ENCODE measurements around the gene NRXN3. TPM values are rescaled to one million over a fixed set of nuclear protein-coding genes. Genes with fewer than 3 reads are reported as not detected.

Gene NRXN3
- total RNA-seq, 1 experiment from 2014 or later = 1.1 TPM

DNA sequence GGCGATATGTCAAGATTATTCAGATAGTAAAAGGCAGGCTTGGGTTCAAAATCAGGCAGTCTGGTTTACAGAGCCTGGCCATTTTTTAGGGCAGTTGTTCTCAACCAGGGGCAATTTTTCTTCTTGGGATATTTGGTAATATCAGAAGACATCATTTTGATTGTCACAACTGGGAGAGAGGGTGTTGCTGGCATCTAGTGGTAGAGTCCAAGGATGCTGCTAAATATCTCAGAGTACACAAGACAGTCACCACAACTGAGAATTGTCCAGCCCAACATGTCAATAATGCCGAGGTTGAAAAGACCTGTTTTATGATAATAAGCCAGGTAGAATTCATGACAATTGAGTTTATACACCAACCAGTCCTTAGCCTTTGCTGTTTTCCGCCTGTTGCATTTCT lies 733.9 kb downstream of the NRXN3 start:
- no peak for DNase-seq (ENCODE audit: low read depth)

- DNase-seq (ENCODE audit: low read depth) = no peak
Measured at GRCh38 chr14:78917462-78917861, 747.3 kb downstream of the NRXN3 start.

DNA sequence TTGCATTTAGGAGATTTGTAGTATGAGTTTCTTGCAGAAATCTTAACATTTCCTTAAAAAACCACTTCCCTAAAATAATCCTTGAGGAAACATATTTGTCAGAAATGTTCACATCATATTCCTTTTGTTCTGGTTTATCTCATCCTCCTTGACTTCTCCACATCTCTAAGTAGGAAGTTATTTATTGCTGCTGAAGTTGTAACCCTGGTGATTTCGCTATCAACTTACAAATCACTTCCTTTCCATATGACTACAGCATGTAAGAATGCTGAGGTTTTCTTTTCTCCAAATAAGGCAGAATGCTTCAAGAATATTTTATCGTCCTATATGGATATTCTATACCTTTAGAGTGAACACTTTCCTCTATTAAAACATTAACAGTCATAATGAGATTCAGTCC lies 751.7 kb downstream of the NRXN3 start:
- DNase-seq (ENCODE audit: low read depth) = peak; percentile 66

GRCh38 chr14:78927261-78927660 lies 757.1 kb downstream of the NRXN3 start:
- DNase-seq (ENCODE audit: low read depth) = no peak

- DNase-seq (ENCODE audit: low read depth) = no peak
Measured at GRCh38 chr14:78933166-78933565, 763.0 kb downstream of the NRXN3 start.

GRCh38 chr14:78933948-78934524 lies 763.9 kb downstream of the NRXN3 start:
- peak; percentile 26 for DNase-seq (ENCODE audit: low read depth)

- DNase-seq (ENCODE audit: low read depth) = no peak
Measured at GRCh38 chr14:78946949-78947348, 776.8 kb downstream of the NRXN3 start.

DNA sequence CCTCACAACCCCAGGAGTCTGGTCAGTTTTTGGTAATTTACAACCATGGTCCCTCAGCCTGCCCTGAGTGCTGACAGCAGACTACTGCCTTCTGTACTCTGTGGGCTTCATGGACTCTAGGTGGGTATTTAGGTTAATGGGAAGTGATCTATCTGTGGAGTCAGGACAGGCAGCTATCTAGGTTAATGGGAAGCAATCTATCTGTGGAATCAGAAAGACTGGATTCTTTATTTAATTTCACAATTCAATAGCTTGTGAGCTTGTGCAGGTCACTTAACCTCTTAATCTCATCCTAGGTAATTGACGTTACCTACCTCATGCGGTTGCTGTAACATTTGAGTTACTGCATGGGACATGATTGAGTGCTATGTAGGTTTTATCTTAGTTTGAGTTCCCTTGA lies 777.5 kb downstream of the NRXN3 start:
- DNase-seq (ENCODE audit: low read depth) = no peak

GRCh38 chr14:78950649-78951048 lies 780.5 kb downstream of the NRXN3 start:
- DNase-seq (ENCODE audit: low read depth) = peak; percentile 34

DNA sequence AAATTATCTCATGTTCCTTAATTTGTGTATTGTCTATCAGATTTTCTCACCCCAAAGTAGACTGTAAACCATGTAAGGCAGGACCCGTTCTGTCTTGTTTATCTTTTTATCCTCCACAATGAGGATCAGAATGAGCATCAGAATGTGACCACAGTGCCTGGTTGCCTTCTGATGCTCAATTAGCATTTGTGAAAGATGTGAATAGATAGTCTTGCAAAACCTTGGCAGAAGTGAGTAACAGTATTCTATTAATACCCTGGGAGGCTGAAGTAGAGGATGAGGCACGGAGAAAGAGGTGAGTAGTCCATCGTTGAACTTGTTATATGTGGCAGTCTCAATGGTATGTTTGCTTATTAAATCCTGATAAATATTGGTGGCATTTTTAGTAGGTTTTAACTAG lies 781.4 kb downstream of the NRXN3 start:
- no peak for DNase-seq (ENCODE audit: low read depth)

GRCh38 chr14:78959674-78960264 lies 789.6 kb downstream of the NRXN3 start:
- DNase-seq (ENCODE audit: low read depth) = peak; percentile 67

DNA sequence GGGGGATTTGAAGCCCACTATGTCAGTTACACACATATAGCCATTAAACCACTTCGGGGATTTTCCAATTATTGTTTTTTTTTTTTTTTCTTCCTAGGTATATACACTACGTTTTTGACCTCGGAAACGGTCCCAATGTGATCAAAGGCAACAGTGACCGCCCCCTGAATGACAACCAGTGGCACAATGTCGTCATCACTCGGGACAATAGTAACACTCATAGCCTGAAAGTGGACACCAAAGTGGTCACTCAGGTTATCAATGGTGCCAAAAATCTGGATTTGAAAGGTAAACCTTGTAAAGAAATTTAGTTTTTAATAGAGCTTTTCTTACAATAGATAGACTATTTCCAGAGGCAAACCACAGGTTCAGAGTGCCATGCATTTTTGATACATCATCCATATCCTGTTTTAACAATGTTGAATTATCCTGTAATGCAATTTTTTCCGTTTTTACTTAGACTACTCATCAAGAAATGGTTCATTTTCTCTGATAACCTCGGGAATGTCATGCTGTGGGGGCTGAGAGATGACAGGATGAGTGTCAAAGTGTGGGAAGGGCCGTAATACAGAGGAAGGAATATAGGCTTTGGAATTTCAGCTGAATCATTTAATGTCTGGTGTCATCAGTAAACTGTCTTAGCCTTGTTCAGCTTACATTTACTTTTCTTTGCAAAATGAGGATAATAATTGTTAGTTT lies 797.1 kb downstream of the NRXN3 start:
- peak; percentile 40 for DNase-seq (ENCODE audit: low read depth)

GRCh38 chr14:78968265-78968664 lies 798.1 kb downstream of the NRXN3 start:
- DNase-seq (ENCODE audit: low read depth) = no peak

DNA sequence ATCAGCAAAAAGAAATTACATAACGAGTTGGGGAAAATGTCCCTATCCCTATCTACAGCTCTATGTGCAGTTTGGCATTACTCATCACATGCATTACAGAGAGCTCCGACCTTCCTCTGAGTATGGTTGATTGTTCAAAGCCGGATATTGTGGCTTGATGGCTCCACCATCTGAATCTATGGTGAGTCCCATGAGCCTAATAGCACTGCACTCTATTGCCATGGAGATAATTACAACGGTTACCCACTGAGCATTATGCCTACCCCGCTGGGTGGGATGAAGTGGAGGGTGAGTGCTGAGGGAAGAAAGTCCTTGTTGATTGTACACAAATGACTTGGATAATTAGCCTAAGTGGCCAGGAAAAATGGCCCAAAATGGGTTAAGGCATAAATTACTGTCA lies 800.5 kb downstream of the NRXN3 start:
- DNase-seq (ENCODE audit: low read depth) = peak; percentile 46

- no peak for DNase-seq (ENCODE audit: low read depth)
Measured at GRCh38 chr14:78972440-78972839, 802.3 kb downstream of the NRXN3 start.

DNA sequence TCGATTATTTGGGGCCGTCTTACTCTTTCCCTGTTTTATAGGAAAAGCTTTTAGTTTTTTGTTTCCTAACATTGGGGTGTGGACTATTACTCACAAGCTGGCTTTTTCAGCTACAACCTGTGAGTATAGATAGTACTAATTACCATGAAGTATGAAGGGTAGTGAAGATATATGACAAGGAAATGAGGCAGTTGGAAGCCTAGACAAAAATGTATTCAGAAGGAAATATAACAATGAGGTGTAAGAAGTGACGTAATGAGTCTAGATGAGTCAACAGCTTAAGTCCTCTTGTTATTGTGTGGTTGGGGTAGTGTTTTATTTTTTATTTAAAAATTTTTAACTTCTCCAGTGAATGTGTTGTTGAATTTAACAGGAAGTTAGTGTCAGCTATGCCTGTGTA lies 804.5 kb downstream of the NRXN3 start:
- peak; percentile 61 for DNase-seq (ENCODE audit: low read depth)

DNA sequence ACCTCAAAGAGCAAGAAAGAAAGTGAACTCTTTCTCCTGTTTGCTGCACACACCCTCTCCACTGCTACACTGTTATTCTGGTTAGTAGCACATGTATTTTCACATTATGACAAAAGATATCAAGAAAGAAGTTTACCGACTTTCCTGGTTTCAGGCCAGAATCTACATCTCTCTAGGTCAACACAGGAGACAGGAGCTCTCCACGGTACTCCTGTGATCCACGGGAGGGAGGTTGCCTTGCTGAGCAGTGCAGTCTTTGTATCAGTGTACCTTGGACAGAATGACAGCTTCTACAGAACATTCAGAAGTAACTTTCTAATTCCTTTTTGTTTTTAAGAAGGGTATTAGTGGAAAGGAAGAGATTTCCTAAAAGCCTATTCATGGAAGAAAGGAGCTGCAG lies 805.6 kb downstream of the NRXN3 start:
- DNase-seq (ENCODE audit: low read depth) = no peak

DNA sequence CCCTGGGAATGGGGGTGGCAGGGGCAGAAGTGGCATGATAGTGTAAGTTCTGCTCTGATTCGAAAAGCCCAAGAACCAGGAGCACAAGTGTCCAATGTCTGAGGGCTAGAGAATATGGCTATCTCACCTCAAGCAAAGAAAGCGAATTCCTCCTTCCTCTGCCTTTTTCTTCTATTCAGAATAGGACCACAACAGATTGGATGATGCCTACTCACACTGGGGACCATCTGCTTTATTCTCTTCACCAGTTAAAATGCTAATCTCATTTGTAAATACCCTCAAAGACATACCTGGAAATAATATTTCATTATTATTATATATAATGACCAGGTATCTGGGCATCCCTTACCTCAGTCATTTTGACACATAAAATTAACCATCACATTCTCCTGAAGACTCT lies 808.7 kb downstream of the NRXN3 start:
- no peak for DNase-seq (ENCODE audit: low read depth)

DNA sequence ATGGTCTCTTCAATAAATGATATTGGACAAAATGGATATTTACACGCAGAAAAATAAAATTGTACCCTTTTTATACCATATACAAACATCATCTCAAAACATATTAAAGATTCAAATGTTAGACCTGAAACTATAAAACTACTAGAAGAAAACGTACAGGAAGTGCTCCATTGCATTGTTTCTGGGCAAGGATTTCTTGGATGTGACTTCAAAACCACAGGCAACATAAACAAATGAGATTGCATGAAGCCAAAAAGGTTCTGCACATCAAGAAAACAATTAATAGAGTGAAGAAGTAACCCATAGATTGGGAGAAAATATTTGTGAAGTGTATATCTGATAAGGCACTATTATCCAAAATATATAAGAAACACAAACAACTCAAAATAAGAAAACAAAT lies 812.4 kb downstream of the NRXN3 start:
- peak; percentile 43 for DNase-seq (ENCODE audit: low read depth)

- DNase-seq (ENCODE audit: low read depth) = no peak
Measured at GRCh38 chr14:78983126-78983525, 813.0 kb downstream of the NRXN3 start.

DNA sequence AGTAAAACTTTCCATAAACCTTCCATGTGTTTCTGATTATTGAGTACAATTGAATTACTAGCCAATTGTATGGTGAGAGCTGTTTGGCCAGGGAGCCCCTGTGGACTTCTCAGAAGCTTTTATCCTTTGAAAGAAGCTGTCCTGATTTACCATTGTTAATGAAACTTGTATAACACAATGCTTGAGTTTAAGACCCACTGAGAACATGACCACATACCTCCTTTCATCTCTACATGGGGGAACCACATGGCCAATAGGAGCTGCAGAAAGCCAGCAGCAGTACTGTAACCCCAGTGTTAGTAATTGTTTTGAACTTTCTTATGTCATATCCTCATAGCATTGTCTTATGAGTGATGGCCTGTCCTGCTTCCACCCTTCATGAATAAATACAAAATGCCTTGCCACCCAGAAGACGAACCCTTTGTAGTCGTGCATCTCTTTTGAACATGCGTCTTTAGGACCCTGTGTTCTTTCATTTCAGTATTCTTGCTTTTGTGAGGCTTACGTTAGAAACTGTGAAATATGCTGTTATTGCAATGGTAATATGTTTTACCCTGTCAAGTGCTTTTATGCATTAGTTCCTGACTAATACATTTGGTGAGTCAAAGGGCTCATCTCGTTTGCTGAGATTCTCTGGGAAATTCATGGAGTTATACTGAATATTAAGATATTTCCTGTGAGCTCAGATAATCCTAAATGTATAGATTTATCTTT lies 815.7 kb downstream of the NRXN3 start:
- no peak for DNase-seq (ENCODE audit: low read depth)

DNA sequence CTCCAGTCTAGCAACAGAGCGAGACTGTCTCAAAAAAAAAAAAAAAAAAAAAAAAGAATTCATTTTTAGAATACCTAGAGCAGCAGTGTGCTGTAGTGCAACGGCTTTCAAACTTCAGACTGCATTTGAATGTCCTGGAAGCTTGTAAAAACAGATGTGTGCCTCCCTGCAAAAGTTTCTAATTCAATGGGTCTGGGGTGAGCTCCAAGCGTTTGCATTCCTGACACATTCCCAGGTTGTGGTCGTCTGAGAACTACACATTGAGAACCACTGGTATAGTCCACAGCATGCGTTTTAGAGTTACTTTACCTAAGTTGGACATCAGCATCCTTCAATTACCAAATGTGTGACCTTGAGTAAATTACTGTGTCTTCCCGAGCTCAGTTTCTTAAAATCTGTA lies 816.8 kb downstream of the NRXN3 start:
- no peak for DNase-seq (ENCODE audit: low read depth)

GRCh38 chr14:78989221-78989620 lies 819.0 kb downstream of the NRXN3 start:
- no peak for DNase-seq (ENCODE audit: low read depth)

Data from M059J (cell line).